Muscle layer of colon (tissue), 2 donors: Measurements from ENCODE around the gene NXN.
A peak's percentile ranks its signal among the peaks of the same experiment; 100 is the strongest.
"Not testable (repeated sequence)": the region's sequence is repeated elsewhere in the genome, so short reads cannot be mapped to it uniquely, and the experiment has no call there.

Experiments used
- H3K27ac ChIP-seq: one replicate; pipeline ENCODE4 v1.7.0; 2013; ENCODE audit warnings: low read depth, mild to moderate bottlenecking, low read length, moderate library complexity
- H3K27me3 ChIP-seq, 2 donors: one replicate each; pipeline ENCODE4 v1.7.0; 2013; ENCODE audit warnings: low read length in 2 of 2, mild to moderate bottlenecking in 2 of 2; ENCODE audit not compliant: insufficient read depth in 2 of 2, control insufficient read depth in 1 of 2
- H3K36me3 ChIP-seq: one replicate; pipeline ENCODE4 v1.7.0; 2013; ENCODE audit warnings: mild to moderate bottlenecking, low read length; ENCODE audit not compliant: insufficient read depth
- H3K4me1 ChIP-seq: one replicate; pipeline ENCODE4 v1.7.0; 2013; ENCODE audit warnings: mild to moderate bottlenecking, low read length; ENCODE audit not compliant: insufficient read depth
- H3K4me3 ChIP-seq, 2 donors: one replicate each; pipeline ENCODE4 v1.7.0; 2013; ENCODE audit warnings: low read length in 2 of 2, low read depth in 1 of 2, mild to moderate bottlenecking in 1 of 2, moderate library complexity in 1 of 2
- H3K9ac ChIP-seq: one replicate; pipeline ENCODE4 v1.7.0; 2013; ENCODE audit warnings: low read length
- H3K9me3 ChIP-seq: one replicate; pipeline ENCODE4 v1.7.0; 2013; ENCODE audit warnings: mild to moderate bottlenecking, low read length
- donor health status: abdominal sarcoma.
- donor health status: Adenocarcinoma of cecum.

The NXN gene

DNA sequence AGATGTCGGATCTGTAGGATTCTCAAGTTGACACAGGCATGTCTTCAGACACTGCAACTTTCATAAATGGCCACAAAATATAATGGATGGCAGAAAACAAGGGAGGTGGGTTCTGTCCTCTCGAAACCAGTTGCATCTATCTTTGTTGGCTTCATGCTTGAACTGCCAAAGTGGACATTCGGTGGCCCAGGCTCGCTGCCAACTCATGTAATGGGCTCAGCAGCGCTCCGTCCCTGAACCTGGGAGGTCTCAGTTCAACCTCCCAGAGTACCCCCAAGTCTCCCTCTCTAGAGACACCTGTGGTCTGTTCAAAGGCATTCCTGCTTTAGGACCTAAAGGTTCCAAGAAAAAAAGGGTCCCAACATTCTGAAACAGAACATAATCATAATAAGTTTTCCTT is 71.9 kb downstream of the NXN start:
- H3K9me3 ChIP-seq, result no peaks in the 10 kb centered on the region
- H3K9ac ChIP-seq, result no peak overlapping the region
- H3K4me3 ChIP-seq, result no peak overlapping the region
- no peaks in the 10 kb centered on the region for H3K36me3 ChIP-seq
- peaks cover 29% of the 10 kb centered on the region for H3K4me1 ChIP-seq
- H3K27me3 ChIP-seq, result no peaks in the 10 kb centered on the region
- H3K27ac ChIP-seq, result no peak overlapping the region

DNA sequence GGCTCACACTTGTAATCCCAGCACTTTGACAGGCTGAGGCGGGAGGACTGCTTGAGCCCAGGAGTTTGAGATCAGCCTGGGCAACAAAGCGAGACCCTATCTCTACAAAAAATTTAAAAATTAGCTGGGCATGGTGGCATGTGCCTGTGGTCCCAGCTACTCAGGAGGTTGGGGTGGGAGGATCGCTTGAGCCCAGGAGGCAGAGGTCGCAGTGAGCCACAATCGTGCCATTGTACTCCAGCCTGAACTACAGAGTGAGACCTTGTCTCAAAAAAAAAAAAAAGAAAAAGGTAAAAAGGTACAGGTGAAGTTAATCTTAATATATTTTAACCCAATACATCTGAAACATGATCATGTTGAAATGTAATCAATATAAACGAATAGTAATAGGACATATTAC is 73.9 kb downstream of the NXN start:
- H3K9ac ChIP-seq, H3K36me3 ChIP-seq, H3K27me3 ChIP-seq, H3K4me3 ChIP-seq, H3K9me3 ChIP-seq, H3K27ac ChIP-seq: not testable (repeated sequence)
- H3K4me1 ChIP-seq, result peaks cover 38% of the 10 kb centered on the region

DNA sequence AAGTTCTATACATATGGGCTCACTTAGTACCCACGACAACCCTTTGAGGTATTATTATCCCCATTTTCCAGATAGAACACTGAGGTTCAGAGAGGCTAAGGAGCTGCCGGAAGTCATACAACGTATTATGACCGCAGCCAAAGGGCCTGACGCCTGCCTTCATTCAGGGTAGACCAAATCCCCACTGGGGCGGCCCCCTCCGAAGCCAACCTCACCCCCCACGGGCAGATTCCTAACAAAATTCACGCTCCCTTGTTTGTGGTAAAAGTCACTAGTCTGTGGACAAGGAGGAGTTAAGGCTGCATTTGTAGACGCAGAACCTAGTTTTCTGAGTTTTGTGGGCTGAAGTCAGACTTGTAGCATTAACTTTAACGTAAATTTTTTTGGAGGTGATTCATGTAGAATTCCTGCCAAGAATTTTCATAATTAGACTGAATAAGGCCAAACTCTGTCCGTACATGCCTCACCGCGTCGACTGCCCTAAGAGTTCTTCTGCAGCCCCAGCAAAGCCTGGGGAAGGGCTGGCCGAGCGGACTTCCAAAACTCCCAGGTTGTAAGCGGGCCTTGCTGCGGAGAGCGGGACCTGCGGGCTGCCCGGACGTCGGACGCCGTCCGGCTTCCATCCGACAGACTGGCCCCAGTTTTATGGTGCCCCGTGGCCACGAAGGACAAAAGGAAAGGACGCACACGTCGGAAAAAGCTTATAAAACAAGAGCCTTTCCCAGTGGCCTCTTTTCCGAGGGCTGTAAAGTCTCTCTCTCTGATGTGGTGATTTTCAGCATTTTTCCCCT is 75.7 kb downstream of the NXN start:
- Histone ChIP-seq H3K27ac (peak overlapping the region; percentile 78), H3K4me1 (peaks cover 47% of the 10 kb centered on the region)

DNA sequence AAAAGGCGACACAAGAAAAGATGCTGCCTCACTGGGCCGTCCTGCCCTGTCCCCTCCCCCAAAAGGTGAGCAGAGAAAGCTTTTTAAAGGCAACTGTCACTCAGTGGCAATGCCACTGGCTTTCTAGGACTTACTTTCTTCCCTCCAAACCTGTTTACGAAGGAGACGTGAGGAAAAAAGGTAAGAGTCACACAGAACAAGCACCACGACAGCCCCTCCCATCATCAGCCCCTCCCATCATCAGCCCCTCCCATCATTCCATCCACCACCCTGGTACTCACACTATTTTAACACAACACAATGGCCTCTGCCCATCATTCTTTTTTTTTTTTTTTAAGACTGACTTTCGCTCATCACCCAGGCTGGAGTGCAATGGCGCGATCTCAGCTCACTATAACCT is 77.1 kb downstream of the NXN start:
- Histone ChIP-seq H3K9ac (no peak overlapping the region), H3K9me3 (no peaks in the 10 kb centered on the region), H3K27me3 (no peaks in the 10 kb centered on the region), H3K36me3 (no peaks in the 10 kb centered on the region), H3K4me1 (peaks cover 45% of the 10 kb centered on the region), H3K4me3 (no peak overlapping the region), H3K27ac (peak overlapping the region; percentile 55)

More for the DNA sequence above, 75.7 kb downstream of the NXN start:
- Histone ChIP-seq H3K9ac (no peak overlapping the region), H3K9me3 (no peaks in the 10 kb centered on the region), H3K4me3 (no peak overlapping the region), H3K27me3 (no peaks in the 10 kb centered on the region), H3K36me3 (no peaks in the 10 kb centered on the region)

DNA sequence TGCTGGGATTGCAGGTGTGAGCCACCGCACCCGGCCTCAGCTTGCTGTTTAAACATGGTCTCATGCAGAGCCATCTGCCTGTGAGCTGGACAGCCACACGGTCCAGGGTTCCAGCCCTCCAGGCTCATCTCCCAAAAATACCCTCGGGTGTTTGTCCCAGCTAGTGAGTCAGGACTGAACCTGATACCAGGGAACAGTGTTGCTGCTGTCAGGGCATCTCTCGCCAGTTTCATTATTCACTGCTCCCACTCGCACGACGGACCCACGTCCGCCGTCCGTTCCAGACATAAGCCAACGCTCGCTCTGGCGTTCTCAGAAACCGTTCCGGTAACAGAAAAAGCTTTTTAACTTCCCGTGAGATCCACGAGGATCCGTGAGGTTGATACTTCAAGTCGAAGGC is 77.6 kb downstream of the NXN start:
- H3K4me1 ChIP-seq, result peaks cover 49% of the 10 kb centered on the region
- no peaks in the 10 kb centered on the region for H3K36me3 ChIP-seq
- H3K4me3 ChIP-seq, result no peak overlapping the region
- H3K9ac ChIP-seq, result no peak overlapping the region
- H3K9me3 ChIP-seq, result no peaks in the 10 kb centered on the region
- H3K27me3 ChIP-seq, result no peaks in the 10 kb centered on the region
- peak overlapping the region; percentile 55 for H3K27ac ChIP-seq

DNA sequence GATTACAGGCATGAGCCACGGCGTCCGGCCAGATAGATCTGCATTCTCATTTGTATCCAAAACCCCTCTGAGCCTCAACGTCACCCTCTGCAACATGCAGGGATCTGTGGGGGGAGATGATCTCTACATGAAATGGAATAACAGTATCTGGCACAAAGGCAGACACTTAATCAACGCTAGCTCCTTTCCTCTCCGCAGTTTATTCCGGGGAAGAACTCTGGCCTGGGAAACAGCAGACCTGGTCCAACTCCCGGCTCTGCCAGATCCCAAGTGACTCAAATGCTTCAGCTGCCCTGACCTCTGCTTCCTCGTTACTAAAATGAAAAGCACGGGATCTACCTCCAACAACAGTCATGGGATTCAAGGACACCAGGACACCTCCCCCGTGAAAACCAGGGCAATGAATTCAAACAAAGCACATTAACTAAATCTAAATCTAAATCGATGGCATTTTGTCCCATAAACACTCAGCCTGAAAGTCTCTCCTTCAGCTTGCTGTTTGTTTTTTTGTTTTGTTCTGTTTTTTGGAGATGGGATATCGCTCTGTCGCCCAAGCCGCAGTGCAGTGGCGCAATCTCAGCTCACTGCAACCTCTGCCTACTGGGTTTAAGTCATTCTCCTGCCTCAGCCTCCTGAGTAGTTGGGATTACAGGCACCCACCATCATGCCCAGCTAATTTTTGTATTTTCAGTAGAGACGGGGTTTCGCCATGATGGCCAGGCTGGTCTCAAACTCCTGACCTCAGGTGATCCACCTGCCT is 78.2 kb downstream of the NXN start:
- Histone ChIP-seq H3K27ac (peak overlapping the region; percentile 55), H3K27me3 (no peaks in the 10 kb centered on the region), H3K36me3 (no peaks in the 10 kb centered on the region), H3K4me3 (peak overlapping the region in 1 of 2 donors; percentile 2), H3K4me1 (peaks cover 49% of the 10 kb centered on the region), H3K9ac (no peak overlapping the region), H3K9me3 (no peaks in the 10 kb centered on the region)

DNA sequence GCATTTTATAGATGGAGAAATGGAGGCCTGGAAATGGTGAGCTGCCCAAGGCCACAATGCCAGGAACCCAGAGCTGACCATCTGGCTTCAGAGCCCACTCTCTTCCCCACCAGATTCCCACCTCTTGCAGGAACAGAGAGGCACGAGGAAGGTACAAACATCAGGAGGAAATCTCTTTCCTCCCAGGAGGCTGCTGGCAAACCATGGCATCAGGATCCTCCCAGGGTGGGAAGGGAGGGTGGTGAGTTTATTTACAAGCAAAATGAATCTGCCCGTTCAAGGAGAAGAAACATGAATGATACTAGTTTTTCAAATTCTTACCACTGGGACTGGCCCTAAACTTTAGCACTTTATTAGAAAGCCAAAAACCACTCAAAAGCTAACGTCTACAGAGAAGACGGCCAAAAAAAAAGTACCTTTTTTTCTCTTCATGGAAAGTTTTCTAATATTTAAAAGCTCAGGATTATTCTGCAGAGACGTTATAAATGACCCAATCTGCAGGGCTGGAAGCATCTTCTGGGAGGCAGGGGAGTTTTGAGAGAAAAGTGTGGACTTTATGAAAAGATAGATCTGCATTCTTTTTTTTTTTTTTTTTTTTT is 79.1 kb downstream of the NXN start:
- Histone ChIP-seq H3K4me1 (peaks cover 52% of the 10 kb centered on the region), H3K27me3 (no peaks in the 10 kb centered on the region), H3K36me3 (no peaks in the 10 kb centered on the region), H3K4me3 (no peak overlapping the region), H3K9ac (no peak overlapping the region), H3K9me3 (no peaks in the 10 kb centered on the region), H3K27ac (peak overlapping the region; percentile 49)

DNA sequence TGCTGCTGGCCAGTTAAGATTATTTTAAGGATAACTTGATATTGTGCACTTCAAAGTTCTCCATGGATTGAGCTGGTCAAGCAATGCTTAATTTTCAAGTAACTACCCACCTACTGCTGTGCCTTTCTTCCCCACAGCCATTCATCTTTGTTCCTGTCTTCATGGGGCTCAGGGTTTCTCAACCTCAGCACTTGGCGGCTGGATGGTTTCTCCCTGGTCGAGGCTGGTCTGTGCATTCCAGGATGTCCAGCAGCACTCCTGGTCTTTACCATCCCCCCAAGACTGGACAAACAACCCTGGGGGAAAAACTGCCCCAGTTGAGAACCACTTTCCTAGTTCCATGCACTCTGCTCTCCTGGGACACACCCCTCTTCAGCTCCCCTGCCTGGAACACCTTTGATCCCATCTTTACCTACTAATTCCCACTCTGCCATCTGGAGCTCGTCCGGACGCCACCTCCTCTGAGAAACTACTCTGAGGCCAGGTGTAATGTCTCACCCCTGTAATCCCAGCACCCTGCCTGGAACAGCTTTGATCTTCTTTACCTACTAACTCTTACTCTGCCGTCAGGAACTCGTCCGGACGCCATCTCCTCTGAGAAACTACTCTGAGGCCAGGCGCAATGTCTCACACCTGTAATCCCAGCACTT is 81.5 kb downstream of the NXN start:
- Histone ChIP-seq H3K9ac (no peak overlapping the region), H3K27ac (no peak overlapping the region), H3K4me3 (no peak overlapping the region), H3K27me3 (no peaks in the 10 kb centered on the region), H3K9me3 (no peaks in the 10 kb centered on the region), H3K36me3 (no peaks in the 10 kb centered on the region), H3K4me1 (peaks cover 41% of the 10 kb centered on the region)

DNA sequence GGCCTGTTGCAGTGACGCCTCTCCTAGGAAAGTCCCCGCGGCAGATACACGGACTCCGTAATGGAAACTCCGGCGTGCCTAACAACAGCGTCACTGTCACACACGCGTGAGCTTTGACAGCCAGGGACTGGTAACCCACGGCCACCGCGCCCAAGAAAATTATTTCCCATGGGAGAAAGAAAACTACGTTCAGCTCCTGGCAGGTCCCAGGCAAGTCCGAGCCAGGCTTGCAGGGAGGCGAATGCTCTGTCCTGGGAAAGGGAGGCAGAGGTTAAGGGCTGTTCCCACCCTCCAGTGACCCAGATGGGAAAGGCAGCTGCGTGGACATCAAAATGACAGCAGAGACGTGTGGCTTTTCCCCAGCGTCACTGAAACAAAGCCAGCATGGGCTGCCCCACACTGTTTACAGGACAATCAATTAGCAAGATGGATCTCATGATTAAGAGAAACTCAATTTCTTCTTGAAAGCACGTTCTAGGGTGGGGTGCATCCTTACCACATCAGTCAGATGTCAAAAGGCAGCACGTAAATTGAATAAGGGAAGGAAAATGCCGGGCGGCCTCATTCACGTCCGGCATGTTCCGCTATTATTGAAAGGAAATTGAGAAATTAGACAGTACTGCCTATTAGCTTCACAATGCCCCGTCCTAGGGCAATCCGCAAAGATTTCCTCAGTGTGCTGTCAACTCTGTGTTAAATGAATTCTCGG is 82.5 kb downstream of the NXN start:
- H3K4me1 ChIP-seq, result peaks cover 38% of the 10 kb centered on the region
- no peaks in the 10 kb centered on the region for H3K27me3 ChIP-seq
- peak overlapping the region; percentile 57 for H3K27ac ChIP-seq
- H3K9ac ChIP-seq, result no peak overlapping the region
- H3K4me3 ChIP-seq, result peak overlapping the region in 1 of 2 donors; percentile 30
- H3K36me3 ChIP-seq, result no peaks in the 10 kb centered on the region
- no peaks in the 10 kb centered on the region for H3K9me3 ChIP-seq

DNA sequence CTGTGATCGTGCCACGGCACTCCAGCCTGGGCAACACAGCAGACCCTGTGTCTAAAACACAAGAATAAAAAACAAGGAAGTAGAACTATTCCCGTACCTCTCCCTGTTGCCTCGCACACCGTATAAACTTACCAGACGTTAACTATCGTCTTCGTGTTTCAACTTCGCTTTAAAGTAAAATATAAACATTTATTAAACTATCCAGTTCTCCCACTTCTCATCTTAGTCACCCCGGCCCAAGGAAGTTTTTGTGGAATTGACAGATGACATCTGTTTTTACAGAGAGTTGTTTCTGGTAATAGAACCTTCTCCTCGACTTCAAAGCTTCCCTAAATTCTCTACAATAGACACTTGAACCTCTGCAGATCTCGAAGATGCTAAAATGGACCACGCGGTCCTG is 83.1 kb downstream of the NXN start:
- Histone ChIP-seq H3K27ac (peak overlapping the region; percentile 57), H3K4me3 (peak overlapping the region in 1 of 2 donors; percentile 30)

DNA sequence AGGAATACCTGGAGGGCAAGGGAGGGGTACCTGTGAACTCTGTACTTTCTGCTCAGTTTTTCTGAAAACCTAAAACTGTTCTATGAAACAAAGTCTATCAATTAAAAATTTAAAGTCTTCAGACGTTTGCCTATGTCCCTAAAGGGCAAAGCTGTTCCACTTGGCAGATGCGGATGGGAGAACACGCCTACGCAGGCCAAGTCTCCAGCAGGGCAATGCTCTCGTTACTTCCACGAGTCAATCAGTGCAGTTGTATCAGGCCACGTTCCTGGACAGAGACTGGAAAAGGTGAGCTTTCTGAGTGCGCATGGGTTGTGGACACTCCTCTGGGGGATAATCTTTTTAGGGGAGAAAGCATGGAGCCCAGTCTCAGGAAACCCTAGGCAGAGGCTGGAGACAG is 86.6 kb downstream of the NXN start:
- H3K9me3 ChIP-seq, result no peaks in the 10 kb centered on the region
- no peak overlapping the region for H3K4me3 ChIP-seq
- H3K27me3 ChIP-seq, result no peaks in the 10 kb centered on the region
- H3K36me3 ChIP-seq, result no peaks in the 10 kb centered on the region
- no peak overlapping the region for H3K9ac ChIP-seq
- H3K27ac ChIP-seq, result no peak overlapping the region
- H3K4me1 ChIP-seq, result peaks cover 32% of the 10 kb centered on the region

More for the DNA sequence above, 83.1 kb downstream of the NXN start:
- H3K27me3 ChIP-seq, result no peaks in the 10 kb centered on the region
- H3K36me3 ChIP-seq, result no peaks in the 10 kb centered on the region
- peaks cover 34% of the 10 kb centered on the region for H3K4me1 ChIP-seq
- H3K9me3 ChIP-seq, result no peaks in the 10 kb centered on the region
- no peak overlapping the region for H3K9ac ChIP-seq
